Smooth muscle cell (in vitro differentiated cells): ENCODE measurements around the gene FAM98C. TPM values are rescaled to one million over a fixed set of nuclear protein-coding genes. Genes with fewer than 3 reads are reported as not detected.

Experiments
- DNase-seq: peaks from one replicate; lab custom pipeline; 2025; ENCODE audit not compliant: unreplicated experiment; lab: John Stamatoyannopoulos, UW
- H2AFZ ChIP-seq: fragments of 200-600 bp; sonication (generic); 2 replicates; pipeline ENCODE4 v1.6.0; 2016; ENCODE audit warnings: antibody characterized with exemption, low read depth, mild to moderate bottlenecking
- H3F3A ChIP-seq: fragments of 200-600 bp; sonication (generic); 2 replicates; pipeline ENCODE4 v1.6.0; 2017; ENCODE audit warnings: antibody characterized with exemption, low read depth
- H3K27ac ChIP-seq: fragments of 200-600 bp; sonication (generic); 2 replicates; pipeline ENCODE4 v1.5.1; 2016; ENCODE audit warnings: low read depth, mild to moderate bottlenecking
- H3K27me3 ChIP-seq: fragments of 200-600 bp; sonication (generic); 2 replicates; pipeline ENCODE4 v1.6.1; 2016; ENCODE audit warnings: low read depth, mild to moderate bottlenecking
- H3K36me3 ChIP-seq: fragments of 200-600 bp; sonication (generic); 2 replicates; pipeline ENCODE4 v1.5.1; 2016; ENCODE audit warnings: low read depth
- H3K4me1 ChIP-seq: fragments of 200-600 bp; sonication (generic); 2 replicates; pipeline ENCODE4 v1.5.1; 2016; ENCODE audit warnings: low read depth
- H3K4me2 ChIP-seq: fragments of 200-600 bp; sonication (generic); 2 replicates; pipeline ENCODE4 v1.6.0; 2016; ENCODE audit warnings: mild to moderate bottlenecking
- H3K4me3 ChIP-seq: fragments of 200-600 bp; sonication (generic); 2 replicates; pipeline ENCODE4 v1.5.1; 2016; ENCODE audit warnings: mild to moderate bottlenecking
- H3K79me2 ChIP-seq: fragments of 200-600 bp; sonication (generic); 2 replicates; pipeline ENCODE4 v1.6.0; 2016; ENCODE audit warnings: low read depth, mild to moderate bottlenecking
- H3K9ac ChIP-seq: fragments of 200-600 bp; sonication (generic); 2 replicates; pipeline ENCODE4 v1.6.0; 2016; ENCODE audit warnings: low read depth
- H3K9me3 ChIP-seq: fragments of 200-600 bp; sonication (generic); replicated peaks from 2 replicates; pipeline ENCODE4 v1.5.1; 2016; ENCODE audit warnings: low read depth
- H4K20me1 ChIP-seq: fragments of 200-600 bp; sonication (generic); 2 replicates; pipeline ENCODE4 v1.6.0; 2016; ENCODE audit warnings: low read depth
- CTCF ChIP-seq: fragments of 200-600 bp; sonication (generic); IDR thresholded peaks from 2 replicates; pipeline ENCODE4 v1.5.1; 2017; ENCODE audit warnings: borderline replicate concordance, mild to moderate bottlenecking, antibody characterized with exemption; ENCODE audit not compliant: insufficient read depth, poor library complexity, severe bottlenecking
- WGBS: methylation state at CpG from one replicate; pipeline ENCODE4 v1.1.7; 2016; ENCODE audit warnings: low lambda C conversion rate; 5-methylcytosine and 5-hydroxymethylcytosine counted together
- polyA plus RNA-seq: library from polyadenylated mRNA; unstranded; fragments of >200 nt; fragmentation: Nextera tagmentation; extraction: Ambion mirVana; gene quantifications from 2 replicates; pipeline ENCODE4 v1.2.1, GENCODE V29; 2016
- total RNA-seq: library from RNA; depleted of rRNA; stranded (reverse); fragments of >200 nt; gene quantifications from 2 replicates; pipeline ENCODE4 v1.2.3, GENCODE V29; 2014

The FAM98C gene
- total RNA-seq (7.5 and 8.5 TPM in 2 replicates), polyA plus RNA-seq (15.9 and 26.1 TPM in 2 replicates)

- Histone ChIP-seq H4K20me1 (no peaks in the 10 kb centered on the region), H3K4me2 (peak within 1 kb of the TSS; percentile 95), H3K36me3 (no peaks in the 10 kb centered on the region), H3F3A (no peaks in the 10 kb centered on the region), H3K4me3 (peak within 1 kb of the TSS; percentile 83), H3K27me3 (no peaks in the 10 kb centered on the region), H3K79me2 (no peaks in the 10 kb centered on the region), H2AFZ (peak within 1 kb of the TSS; percentile 69), H3K27ac (peak within 1 kb of the TSS; percentile 19), H3K9me3 (no peaks in the 10 kb centered on the region), H3K9ac (peak within 1 kb of the TSS; percentile 65), H3K4me1 (no peaks in the 10 kb centered on the region)
- WGBS, result 1% methylated on average over 61 of the region's 82 CpGs
- DNase-seq, result peak; percentile 95
- TF ChIP-seq CTCF, result peak; percentile 95
Observed at GRCh38 chr19:38402967-38403674, at the start of gene FAM98C. TSS of gene FAM98C (plus strand) at chr19:38403093. CDS start at chr19:38403154, 61 bp downstream.

DNA sequence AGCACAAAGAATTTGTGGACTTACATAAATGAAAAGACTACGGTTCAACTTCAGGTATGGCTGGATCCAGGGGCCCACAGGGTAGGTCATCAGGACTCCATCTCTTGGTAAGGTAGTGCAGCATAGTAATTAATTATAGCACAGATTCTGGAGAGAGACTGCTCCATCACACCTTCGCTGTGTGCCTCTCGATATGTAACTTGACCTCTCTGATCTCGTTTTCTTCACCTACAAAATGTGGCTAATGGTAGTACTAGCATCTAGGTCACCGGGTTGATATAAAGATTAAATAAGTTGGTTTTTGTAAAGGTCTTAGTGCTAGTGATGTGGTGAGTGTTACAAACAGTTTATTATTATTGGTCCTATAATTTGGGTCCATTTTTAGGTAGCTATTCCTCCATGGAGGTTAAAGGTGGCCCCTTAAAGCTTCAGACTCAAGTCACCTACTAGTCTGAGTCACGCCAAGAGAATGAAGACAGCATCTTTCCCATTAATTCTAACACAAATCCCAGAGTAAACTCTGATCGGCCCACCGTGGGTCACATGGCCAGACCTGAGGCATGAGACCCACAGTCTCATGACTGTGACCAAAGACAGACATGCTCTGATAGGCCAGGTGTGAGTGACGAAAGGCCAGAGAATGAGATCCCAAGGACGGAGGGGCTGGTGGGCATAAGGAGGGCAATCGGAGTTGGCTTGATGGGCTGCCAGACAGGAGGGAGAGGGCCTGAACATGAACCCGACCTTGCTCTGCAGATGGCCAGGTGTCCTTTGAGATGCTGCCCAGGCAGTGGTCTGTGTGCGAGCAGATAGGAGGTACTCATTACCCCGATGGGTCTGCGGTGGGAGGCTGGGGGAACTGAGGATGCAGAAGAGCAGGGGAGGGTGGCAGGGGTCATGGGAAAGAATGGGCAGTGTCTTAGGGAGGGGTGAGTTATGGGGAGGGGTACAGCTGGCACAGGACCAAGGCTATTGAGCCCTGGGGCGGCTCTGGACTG is 46.9 kb upstream of the FAM98C start:
- Histone ChIP-seq H3K9me3 (no peaks in the 10 kb centered on the region), H3K9ac (no peak overlapping the region), H4K20me1 (no peaks in the 10 kb centered on the region), H3K4me3 (no peak overlapping the region), H3K4me2 (no peak overlapping the region), H3K36me3 (no peaks in the 10 kb centered on the region), H3K27ac (no peak overlapping the region), H3K27me3 (peaks cover 41% of the 10 kb centered on the region), H3F3A (no peaks in the 10 kb centered on the region), H3K4me1 (no peaks in the 10 kb centered on the region), H2AFZ (no peak overlapping the region), H3K79me2 (no peaks in the 10 kb centered on the region)
- no peak for TF ChIP-seq CTCF
- DNase-seq, result no peak
- 86% methylated on average over 16 of the region's 16 CpGs for WGBS

DNA sequence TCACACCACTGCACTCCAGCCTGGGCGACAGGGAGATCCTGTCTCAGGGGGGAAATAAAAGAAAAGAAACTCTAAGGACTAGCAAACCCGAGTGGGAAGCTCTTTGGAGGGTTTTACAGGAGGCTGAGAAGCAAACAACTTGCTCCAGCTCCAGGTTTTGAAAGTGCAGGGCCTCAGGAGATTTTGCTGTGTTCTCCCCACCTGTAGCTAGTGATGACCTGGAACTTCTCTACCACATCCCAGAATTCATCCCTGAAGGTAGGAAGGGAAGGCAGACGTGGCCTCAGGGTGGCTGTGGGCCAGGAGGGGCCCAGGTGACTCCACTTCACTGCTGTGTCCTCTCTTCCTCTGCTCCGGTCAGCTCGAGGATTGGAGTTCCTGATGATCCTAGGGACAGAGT is 44.8 kb upstream of the FAM98C start:
- 67% methylated on average over 5 of the region's 5 CpGs for WGBS
- TF ChIP-seq CTCF, result no peak
- no peak overlapping the region for H3K4me3 ChIP-seq

More for the DNA sequence above, 44.8 kb upstream of the FAM98C start:
- Histone ChIP-seq H3K36me3 (no peaks in the 10 kb centered on the region), H3F3A (no peaks in the 10 kb centered on the region), H3K9me3 (no peaks in the 10 kb centered on the region), H3K4me2 (no peak overlapping the region), H3K79me2 (no peaks in the 10 kb centered on the region), H2AFZ (no peak overlapping the region), H3K9ac (no peak overlapping the region), H3K27ac (no peak overlapping the region), H3K4me1 (no peaks in the 10 kb centered on the region), H4K20me1 (no peaks in the 10 kb centered on the region), H3K27me3 (peaks cover 45% of the 10 kb centered on the region)
- no peak for DNase-seq
